ENCODE data around the gene TIMM22.
"Not testable (repeated sequence)": the region's sequence is repeated elsewhere in the genome, so short reads cannot be mapped to it uniquely, and the experiment has no call there.

Gene TIMM22

GRCh38 chr17:973053-973452 is 23.9 kb upstream of the TIMM22 start:
- no peak for DNase-seq

- not testable (repeated sequence) for DNase-seq
These were observed 22.2 kb upstream of the TIMM22 start for GRCh38 chr17:974778-975177.

- no peak for DNase-seq
These were observed 21.5 kb upstream of the TIMM22 start for GRCh38 chr17:975371-975915.

GRCh38 chr17:976312-976711 is 20.6 kb upstream of the TIMM22 start:
- no peak for DNase-seq

- DNase-seq = no peak
These were observed 19.8 kb upstream of the TIMM22 start for GRCh38 chr17:977166-977565.

GRCh38 chr17:978103-979093 is 18.5 kb upstream of the TIMM22 start:
- no peak for DNase-seq

GRCh38 chr17:979212-979538 is 17.8 kb upstream of the TIMM22 start:
- DNase-seq = no peak

GRCh38 chr17:979539-980405 is 17.2 kb upstream of the TIMM22 start, which contains the start of gene NXN:
Gene NXN (minus strand): TSS chr17:979776.
- DNase-seq = peak; percentile 86

- DNase-seq = peak; percentile 86
These were observed 16.3 kb upstream of the TIMM22 start for GRCh38 chr17:980406-981291.

GRCh38 chr17:981292-981658 is 15.7 kb upstream of the TIMM22 start:
- no peak for DNase-seq

- no peak for DNase-seq
These were observed 13.0 kb upstream of the TIMM22 start for GRCh38 chr17:983921-984320.

- no peak for DNase-seq
These were observed 10.5 kb upstream of the TIMM22 start for GRCh38 chr17:986322-986929.

- DNase-seq = no peak
These were observed 9.0 kb upstream of the TIMM22 start for GRCh38 chr17:987931-988330.

- DNase-seq = no peak
These were observed 8.4 kb upstream of the TIMM22 start for GRCh38 chr17:988561-988960.

GRCh38 chr17:992933-993332 is 4.0 kb upstream of the TIMM22 start:
- no peak for DNase-seq

GRCh38 chr17:995324-995723 is 1.6 kb upstream of the TIMM22 start:
- DNase-seq = not testable (repeated sequence)

GRCh38 chr17:998111-998510 is 1.2 kb downstream of the TIMM22 start:
- no peak for DNase-seq

- no peak for DNase-seq
These were observed 3.9 kb downstream of the TIMM22 start for GRCh38 chr17:1000597-1001461.

- DNase-seq = no peak
These were observed 4.9 kb downstream of the TIMM22 start for GRCh38 chr17:1001640-1002411.

GRCh38 chr17:1002412-1002753 is 5.5 kb downstream of the TIMM22 start:
- no peak for DNase-seq
